H9 (cell line): ENCODE results near the gene GPR157. TPM values are rescaled to one million over a fixed set of nuclear protein-coding genes. Genes with fewer than 3 reads are reported as not detected.

Experiments
- DNase-seq: peaks from one replicate; pipeline ENCODE4 v3.0.0-alpha.2; 2017
- H2AFZ ChIP-seq: one replicate; pipeline ENCODE4 v1.6.1; 2013; ENCODE audit warnings: mild to moderate bottlenecking, low read length, control low read depth, moderate library complexity
- H2AK5ac ChIP-seq: 2 replicates; pipeline ENCODE4 v1.6.1; 2013; ENCODE audit warnings: low read length, control low read depth, mixed read lengths; ENCODE audit not compliant: insufficient read length
- H2BK120ac ChIP-seq: one replicate; pipeline ENCODE4 v1.6.1; 2013; ENCODE audit warnings: low read depth, mild to moderate bottlenecking, low read length, control low read depth, inconsistent platforms; ENCODE audit not compliant: poor library complexity, severe bottlenecking
- H2BK12ac ChIP-seq: 2 replicates; pipeline ENCODE4 v1.6.1; 2013; ENCODE audit warnings: low read length, control low read depth, mixed read lengths, low read depth; ENCODE audit not compliant: insufficient read length
- H2BK15ac ChIP-seq: 2 replicates; pipeline ENCODE4 v1.6.1; 2013; ENCODE audit warnings: low read depth, low read length, control low read depth
- H2BK20ac ChIP-seq: one replicate; pipeline ENCODE4 v1.6.1; 2013; ENCODE audit warnings: low read depth, mild to moderate bottlenecking, low read length, control low read depth, inconsistent platforms; ENCODE audit not compliant: poor library complexity, severe bottlenecking
- H2BK5ac ChIP-seq: 2 replicates; pipeline ENCODE4 v1.6.1; 2013; ENCODE audit warnings: low read length, control low read depth, mixed read lengths; ENCODE audit not compliant: insufficient read length
- H3K14ac ChIP-seq: 2 replicates; pipeline ENCODE4 v1.6.1; 2013; ENCODE audit warnings: low read length, control low read depth; ENCODE audit not compliant: insufficient read depth
- H3K18ac ChIP-seq: 2 replicates; pipeline ENCODE4 v1.6.1; 2013; ENCODE audit warnings: low read depth, mild to moderate bottlenecking, mixed read lengths, low read length, control low read depth; ENCODE audit not compliant: insufficient read length
- H3K23ac ChIP-seq: 2 replicates; pipeline ENCODE4 v1.6.1; 2013; ENCODE audit warnings: low read length, control low read depth, mixed read lengths, low read depth; ENCODE audit not compliant: insufficient read length
- H3K23me2 ChIP-seq: 2 replicates; pipeline ENCODE4 v1.6.1; 2013; ENCODE audit warnings: low read depth, mild to moderate bottlenecking, mixed read lengths, low read length, control low read depth; ENCODE audit not compliant: insufficient read length, poor library complexity, severe bottlenecking
- H3K27ac ChIP-seq: 2 replicates; pipeline ENCODE4 v1.5.1; 2013; ENCODE audit warnings: low read length, control low read depth, mixed read lengths, low read depth; ENCODE audit not compliant: insufficient read length
- H3K27me3 ChIP-seq: 2 replicates; pipeline ENCODE4 v1.6.1; 2013; ENCODE audit warnings: low read length, control low read depth, inconsistent platforms; ENCODE audit not compliant: insufficient read depth
- H3K4ac ChIP-seq: 2 replicates; pipeline ENCODE4 v1.6.1; 2013; ENCODE audit warnings: low read depth, mild to moderate bottlenecking, control low read depth, inconsistent platforms, low read length, moderate library complexity
- H3K4me1 ChIP-seq: 2 replicates; pipeline ENCODE4 v1.6.1; 2013; ENCODE audit warnings: low read length, control low read depth, inconsistent platforms; ENCODE audit not compliant: insufficient read depth
- H3K4me2 ChIP-seq: 2 replicates; pipeline ENCODE4 v1.6.1; 2013; ENCODE audit warnings: low read length, control low read depth, mixed read lengths; ENCODE audit not compliant: insufficient read length, insufficient read depth
- H3K56ac ChIP-seq: 2 replicates; pipeline ENCODE4 v1.6.1; 2013; ENCODE audit warnings: low read depth, mild to moderate bottlenecking, mixed read lengths, low read length, control low read depth; ENCODE audit not compliant: insufficient read length
- H3K79me1 ChIP-seq: 2 replicates; pipeline ENCODE4 v1.6.1; 2013; ENCODE audit warnings: low read depth, mild to moderate bottlenecking, moderate library complexity, low read length, control low read depth, inconsistent platforms; ENCODE audit not compliant: insufficient read depth, poor library complexity, severe bottlenecking
- H3K79me2 ChIP-seq: 2 replicates; pipeline ENCODE4 v1.6.1; 2013; ENCODE audit warnings: low read length, control low read depth, inconsistent platforms; ENCODE audit not compliant: insufficient read depth
- H3K9ac ChIP-seq: 2 replicates; pipeline ENCODE4 v1.6.1; 2013; ENCODE audit warnings: low read length, control low read depth, mixed read lengths; ENCODE audit not compliant: insufficient read length; ENCODE audit errors: extremely low read depth
- H3K9me3 ChIP-seq: one replicate; pipeline ENCODE4 v1.6.1; 2013; ENCODE audit warnings: low read depth, low read length, inconsistent platforms; ENCODE audit not compliant: control insufficient read depth
- H3T11ph ChIP-seq: one replicate; pipeline ENCODE4 v1.6.1; 2013; ENCODE audit warnings: mild to moderate bottlenecking, low read length, control low read depth, inconsistent platforms
- H4K20me1 ChIP-seq: one replicate; pipeline ENCODE4 v1.6.1; 2013; ENCODE audit not compliant: control insufficient read depth, insufficient read length, insufficient read depth
- H4K5ac ChIP-seq: 2 replicates; pipeline ENCODE4 v1.6.1; 2013; ENCODE audit warnings: low read depth, mild to moderate bottlenecking, mixed read lengths, low read length, control low read depth; ENCODE audit not compliant: insufficient read length
- H4K8ac ChIP-seq: replicated peaks from 2 replicates; pipeline ENCODE4 v1.6.1; 2013; ENCODE audit warnings: low read length, control low read depth, mixed read lengths, low read depth; ENCODE audit not compliant: insufficient read length
- H4K91ac ChIP-seq: 2 replicates; pipeline ENCODE4 v1.6.1; 2013; ENCODE audit warnings: low read depth, mild to moderate bottlenecking, moderate library complexity, mixed read lengths, low read length, control low read depth; ENCODE audit not compliant: insufficient read length
- H3K27ac Mint-ChIP-seq, 3 experiments: 2 replicates in 2 of 3; 3 replicates in 1 of 3; pipeline ENCODE4 v1.8.0; 2020 to 2021; ENCODE audit warnings: mixed read lengths in 3 of 3, mild to moderate bottlenecking in 1 of 3, moderate library complexity in 1 of 3
- H3K27me3 Mint-ChIP-seq: 2 replicates; pipeline ENCODE4 v1.8.0; 2021; ENCODE audit warnings: low read depth, mild to moderate bottlenecking, moderate library complexity, mixed read lengths
- H3K36me3 Mint-ChIP-seq, 3 experiments: 2 replicates in 2 of 3; 3 replicates in 1 of 3; pipeline ENCODE4 v1.8.0; 2020 to 2021; ENCODE audit warnings: low read depth in 3 of 3, mixed read lengths in 3 of 3; ENCODE audit not compliant: insufficient read depth in 1 of 3
- H3K4me1 Mint-ChIP-seq, 2 experiments: 2 replicates each; pipeline ENCODE4 v1.8.0; 2020; ENCODE audit warnings: mixed read lengths in 2 of 2
- H3K4me3 Mint-ChIP-seq, 2 experiments: 2 replicates in 1 of 2; 3 replicates in 1 of 2; pipeline ENCODE4 v1.8.0; 2020 to 2021; ENCODE audit warnings: mild to moderate bottlenecking in 2 of 2, mixed read lengths in 2 of 2, moderate library complexity in 1 of 2
- H3K9me3 Mint-ChIP-seq, 2 experiments: 2 replicates in 1 of 2; 3 replicates in 1 of 2; pipeline ENCODE4 v1.8.0; 2020; ENCODE audit warnings: mild to moderate bottlenecking in 2 of 2, mixed read lengths in 2 of 2, moderate library complexity in 1 of 2
- WGBS: extraction: QIAGEN DNeasy Blood & Tissue Kit; methylation state at CpG from one replicate; pipeline ENCODE4 v1.1.7; 2013; ENCODE audit warnings: missing lambda C conversion rate, low lambda C conversion rate, mixed read lengths; ENCODE audit not compliant: insufficient read length; ENCODE audit errors: extremely low coverage; 5-methylcytosine and 5-hydroxymethylcytosine counted together
- total RNA-seq: library from RNA; stranded (reverse); gene quantifications from 2 replicates; pipeline ENCODE4 v1.2.1, GENCODE V29; 2021
- TF ChIP-seq, protein P1 (sequence below): fragments of 200-600 bp; sonication (generic); conservative IDR thresholded peaks from 3 replicates; pipeline ENCODE4 v1.8.0; 2021; ENCODE audit warnings: antibody characterized with exemption, mild to moderate bottlenecking

The GPR157 gene
- total RNA-seq, 1 experiment from 2014 or later: 3.8 TPM

DNA sequence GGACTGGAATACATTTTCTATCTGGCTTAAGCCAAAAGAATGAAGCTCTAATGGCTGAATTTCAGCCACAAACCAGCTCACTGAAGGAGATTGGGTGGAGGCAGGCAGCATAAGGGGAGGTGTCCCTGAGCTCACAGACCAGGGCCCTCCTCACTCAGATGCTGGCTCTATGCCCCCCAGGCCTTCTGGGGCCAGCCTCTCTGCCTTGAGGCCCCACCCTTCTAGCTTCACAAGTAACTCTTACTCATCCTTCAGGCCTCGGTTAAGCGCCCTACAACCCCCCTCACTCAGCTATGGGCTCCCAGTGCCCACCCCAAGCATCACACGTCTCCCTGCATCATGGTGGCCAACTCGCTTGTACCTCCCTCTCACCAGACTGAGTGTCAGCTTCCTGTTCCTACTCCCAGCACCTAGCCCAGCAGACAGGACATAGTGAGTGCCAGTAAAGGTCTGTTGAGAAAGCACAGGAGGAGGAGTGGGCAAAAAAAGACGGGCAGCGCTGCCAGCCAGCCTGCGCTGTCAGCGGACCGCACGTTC lies 40.8 kb upstream of the GPR157 start:
- Mint-ChIP-seq H3K36me3 (peaks cover 0 to 37% (median 3%) of the 10 kb centered on the region in 3 experiments; a peak in 4 of 7 replicates), H3K4me1 (peaks cover 21% of the 10 kb centered on the region in 2 experiments), H3K4me3 (no peak overlapping the region), H3K27ac (no peak overlapping the region; a peak in 1 of 7 replicates), H3K9me3 (no peaks in the 10 kb centered on the region; a peak in 1 of 5 replicates), H3K27me3 (no peaks in the 10 kb centered on the region)
- Histone ChIP-seq H3K14ac (no peak overlapping the region), H3K9ac (no peak overlapping the region), H2BK12ac (no peak overlapping the region), H3K4ac (no peak overlapping the region), H3K56ac (no peak overlapping the region), H3T11ph (no peak overlapping the region), H2BK120ac (no peak overlapping the region), H2BK15ac (no peak overlapping the region), H3K27ac (no peak overlapping the region), H2AFZ (no peak overlapping the region), H3K79me2 (peaks cover 8% of the 10 kb centered on the region; the same call in 1 of the 2 replicates), H4K91ac (no peak overlapping the region), H3K4me1 (no peaks in the 10 kb centered on the region; the same call in 1 of the 2 replicates), H2AK5ac (no peak overlapping the region), H4K5ac (no peak overlapping the region), H4K20me1 (no peaks in the 10 kb centered on the region), H2BK20ac (no peak overlapping the region), H3K27me3 (no peaks in the 10 kb centered on the region), H3K18ac (no peak overlapping the region), H2BK5ac (no peak overlapping the region), H3K9me3 (no peaks in the 10 kb centered on the region), H3K23ac (no peak overlapping the region), H3K79me1 (peaks cover 5% of the 10 kb centered on the region), H3K4me2 (no peak overlapping the region), H3K23me2 (no peaks in the 10 kb centered on the region), H4K8ac (no peak overlapping the region)
- TF ChIP-seq, protein P1, sequence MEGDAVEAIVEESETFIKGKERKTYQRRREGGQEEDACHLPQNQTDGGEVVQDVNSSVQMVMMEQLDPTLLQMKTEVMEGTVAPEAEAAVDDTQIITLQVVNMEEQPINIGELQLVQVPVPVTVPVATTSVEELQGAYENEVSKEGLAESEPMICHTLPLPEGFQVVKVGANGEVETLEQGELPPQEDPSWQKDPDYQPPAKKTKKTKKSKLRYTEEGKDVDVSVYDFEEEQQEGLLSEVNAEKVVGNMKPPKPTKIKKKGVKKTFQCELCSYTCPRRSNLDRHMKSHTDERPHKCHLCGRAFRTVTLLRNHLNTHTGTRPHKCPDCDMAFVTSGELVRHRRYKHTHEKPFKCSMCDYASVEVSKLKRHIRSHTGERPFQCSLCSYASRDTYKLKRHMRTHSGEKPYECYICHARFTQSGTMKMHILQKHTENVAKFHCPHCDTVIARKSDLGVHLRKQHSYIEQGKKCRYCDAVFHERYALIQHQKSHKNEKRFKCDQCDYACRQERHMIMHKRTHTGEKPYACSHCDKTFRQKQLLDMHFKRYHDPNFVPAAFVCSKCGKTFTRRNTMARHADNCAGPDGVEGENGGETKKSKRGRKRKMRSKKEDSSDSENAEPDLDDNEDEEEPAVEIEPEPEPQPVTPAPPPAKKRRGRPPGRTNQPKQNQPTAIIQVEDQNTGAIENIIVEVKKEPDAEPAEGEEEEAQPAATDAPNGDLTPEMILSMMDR: no peak
- WGBS: no CpG with 5 or more reads among the region's 10 CpGs
- DNase-seq: no peak
